Right lobe of liver (tissue), 4 donors: ENCODE measurements around the gene CDC26.

Experiments
- POLR2A ChIP-seq: fragments of 450-650 bp; IDR thresholded peaks from one replicate; pipeline ENCODE4 v1.6.1; 2017; ENCODE audit warnings: antibody characterized with exemption, mild to moderate bottlenecking
- TF ChIP-seq, protein P1 (sequence below), 4 donors: fragments of 200-600 bp in 3 of 4; fragments of 450-650 bp in 1 of 4; IDR thresholded peaks; one replicate each; pipeline versions ENCODE4 v1.5.1 to v1.8.0; 2016 to 2022; ENCODE audit warnings: antibody characterized with exemption in 4 of 4, mild to moderate bottlenecking in 2 of 4
- donor health status: DM: no; HTN: no; CAD: no.
- donor health status: DM: no; HTN: no; CAD: no.
- donor health status: DM: no; HTN: yes; CAD: no.

DNA sequence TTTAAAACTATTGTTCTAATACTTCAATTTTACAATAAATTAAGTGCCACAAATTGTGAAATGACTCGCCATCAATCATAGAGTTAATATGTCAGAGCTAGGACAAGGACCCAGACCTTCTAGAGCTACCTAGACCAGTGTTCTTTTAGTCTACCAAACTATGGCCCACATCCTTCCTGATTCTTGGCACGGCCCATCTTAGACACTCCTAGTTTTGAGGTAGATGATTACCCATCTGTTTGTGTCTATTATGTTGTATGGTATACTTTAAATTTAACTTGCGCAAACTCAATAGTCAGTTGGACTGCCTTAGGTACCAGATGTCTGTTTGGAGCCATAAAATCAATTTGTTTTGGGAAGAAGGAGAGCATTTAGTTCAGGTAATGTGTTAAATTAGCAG lies 17.5 kb downstream of the CDC26 start:
- TF ChIP-seq POLR2A = no peak
- TF ChIP-seq, protein P1, sequence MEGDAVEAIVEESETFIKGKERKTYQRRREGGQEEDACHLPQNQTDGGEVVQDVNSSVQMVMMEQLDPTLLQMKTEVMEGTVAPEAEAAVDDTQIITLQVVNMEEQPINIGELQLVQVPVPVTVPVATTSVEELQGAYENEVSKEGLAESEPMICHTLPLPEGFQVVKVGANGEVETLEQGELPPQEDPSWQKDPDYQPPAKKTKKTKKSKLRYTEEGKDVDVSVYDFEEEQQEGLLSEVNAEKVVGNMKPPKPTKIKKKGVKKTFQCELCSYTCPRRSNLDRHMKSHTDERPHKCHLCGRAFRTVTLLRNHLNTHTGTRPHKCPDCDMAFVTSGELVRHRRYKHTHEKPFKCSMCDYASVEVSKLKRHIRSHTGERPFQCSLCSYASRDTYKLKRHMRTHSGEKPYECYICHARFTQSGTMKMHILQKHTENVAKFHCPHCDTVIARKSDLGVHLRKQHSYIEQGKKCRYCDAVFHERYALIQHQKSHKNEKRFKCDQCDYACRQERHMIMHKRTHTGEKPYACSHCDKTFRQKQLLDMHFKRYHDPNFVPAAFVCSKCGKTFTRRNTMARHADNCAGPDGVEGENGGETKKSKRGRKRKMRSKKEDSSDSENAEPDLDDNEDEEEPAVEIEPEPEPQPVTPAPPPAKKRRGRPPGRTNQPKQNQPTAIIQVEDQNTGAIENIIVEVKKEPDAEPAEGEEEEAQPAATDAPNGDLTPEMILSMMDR (IDR thresholded peaks at IDR 0.05) = no peak
